H4 (cell line): Measurements from ENCODE around the gene MT1M. TPM values are rescaled to one million over a fixed set of nuclear protein-coding genes. Genes with fewer than 3 reads are reported as not detected.
"Not testable (repeated sequence)": the region's sequence is repeated elsewhere in the genome, so short reads cannot be mapped to it uniquely, and the experiment has no call there.

ENCODE experiments used
- DNase-seq: peaks from one replicate; pipeline ENCODE4 v3.0.0-alpha.2; 2015; ENCODE audit warnings: low spot score
- total RNA-seq: library from RNA; depleted of rRNA; stranded (reverse); fragments of >200 nt; shearing (Covaris generic); gene quantifications from 2 replicates; pipeline ENCODE4 v1.2.3, GENCODE V29; 2014

Gene MT1M
- total RNA-seq, 1 experiment from 2014 or later: not detected

DNA sequence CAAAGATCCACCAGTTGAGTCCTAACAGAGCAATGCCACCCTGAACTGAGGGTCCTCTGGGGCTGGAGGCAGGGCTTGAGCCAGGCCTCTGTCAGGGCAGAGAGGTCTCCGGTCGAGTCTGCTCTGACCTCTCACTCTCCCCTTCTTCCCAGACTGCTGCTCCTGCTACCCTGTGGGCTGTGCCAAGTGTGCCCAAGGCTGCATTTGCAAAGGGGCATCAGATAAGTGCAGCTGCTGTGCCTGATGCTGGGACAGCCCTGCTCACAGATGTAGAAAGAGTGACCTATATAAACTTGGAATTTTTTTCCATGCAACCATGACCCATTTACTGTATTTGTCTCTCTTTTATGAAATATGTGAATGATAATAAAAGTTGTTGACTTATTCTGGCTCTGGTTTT is 16.8 kb downstream of the MT1M start:
- no peak for DNase-seq

DNA sequence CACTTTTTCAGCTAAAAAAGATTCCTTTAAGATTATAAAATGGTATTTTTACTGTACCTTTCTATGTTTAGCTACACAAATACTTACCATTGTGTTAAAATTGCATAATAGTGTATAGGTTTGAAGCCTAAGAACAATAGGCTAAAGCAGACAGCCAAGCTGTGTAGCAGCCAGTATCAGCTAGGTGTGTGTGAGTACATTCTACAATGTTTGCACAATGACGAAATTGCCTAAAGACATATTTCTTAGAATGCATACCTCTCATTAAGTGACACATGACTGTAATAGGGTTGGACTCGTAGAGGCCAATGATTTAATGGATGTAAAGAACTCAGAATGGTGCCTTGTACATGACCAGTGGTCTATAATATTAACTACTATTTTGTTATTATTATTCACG is 17.4 kb downstream of the MT1M start:
- no peak for DNase-seq

GRCh38 chr16:56651586-56651985 is 19.1 kb downstream of the MT1M start, which contains the start of gene MT1B:
TSS of gene MT1B (plus strand) at chr16:56651886. CDS start at chr16:56651954, 68 bp downstream.
- DNase-seq: no peak

GRCh38 chr16:56652600-56652999 is 20.1 kb downstream of the MT1M start:
- DNase-seq: no peak

DNA sequence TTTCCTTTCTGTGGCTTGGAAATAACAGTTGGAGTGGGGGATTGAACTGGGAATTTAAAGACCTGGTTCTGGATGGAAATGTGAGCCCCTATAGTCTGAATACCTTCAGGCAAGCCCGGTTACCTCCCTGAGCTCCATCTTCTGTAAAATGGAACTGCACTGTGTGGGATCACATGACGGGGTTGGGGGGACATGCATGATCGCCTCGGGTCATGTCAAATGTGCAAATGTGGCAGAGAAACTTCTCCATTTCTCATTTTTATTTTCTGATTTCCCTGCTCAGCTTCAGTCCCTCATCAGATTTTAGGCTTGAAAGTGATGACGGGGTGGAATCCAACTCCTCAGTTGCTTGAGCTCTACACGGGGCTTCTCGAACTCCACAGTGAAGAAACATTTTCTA is 20.8 kb downstream of the MT1M start:
- no peak for DNase-seq

DNA sequence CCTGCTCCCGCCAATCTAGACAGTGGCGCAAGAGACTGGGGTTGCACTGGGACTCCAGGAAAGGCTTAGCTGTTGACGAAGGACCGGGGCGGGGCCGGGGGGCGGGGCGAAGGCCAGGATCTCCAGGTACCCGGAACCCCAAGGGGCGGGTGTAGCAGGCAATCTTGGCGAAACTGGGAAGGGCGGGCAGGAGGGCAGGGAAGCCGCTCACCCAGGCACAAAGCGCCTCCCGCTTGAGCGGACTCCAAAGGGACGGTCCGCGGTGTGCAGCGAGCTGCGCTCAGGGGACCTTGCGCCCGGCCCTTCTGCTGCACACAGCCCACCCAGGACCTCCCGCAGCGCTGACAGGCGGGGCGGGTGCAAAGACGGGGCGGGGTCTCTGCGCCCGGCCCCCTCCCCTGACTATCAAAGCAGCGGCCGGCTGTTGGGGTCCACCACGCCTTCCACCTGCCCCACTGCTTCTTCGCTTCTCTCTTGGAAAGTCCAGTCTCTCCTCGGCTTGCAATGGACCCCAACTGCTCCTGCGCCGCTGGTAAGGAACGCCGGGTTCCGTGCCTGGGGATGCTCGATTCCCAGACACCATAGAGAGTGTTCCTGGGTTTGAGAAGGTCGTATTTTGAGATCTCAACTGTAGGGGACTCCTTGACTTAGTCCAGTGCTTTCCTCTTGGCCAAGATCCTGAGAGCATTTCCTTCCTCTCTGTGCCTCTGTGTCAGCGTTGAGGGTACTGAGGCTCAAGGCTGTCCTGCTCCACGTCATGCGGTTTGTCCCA is 25.3 kb downstream of the MT1M start, which contains the start of gene MT1F:
Gene MT1F (plus strand): TSS at position 405 of the 772 bp plus-strand sequence. CDS start 100 bp downstream, at position 505.
- no peak for DNase-seq

DNA sequence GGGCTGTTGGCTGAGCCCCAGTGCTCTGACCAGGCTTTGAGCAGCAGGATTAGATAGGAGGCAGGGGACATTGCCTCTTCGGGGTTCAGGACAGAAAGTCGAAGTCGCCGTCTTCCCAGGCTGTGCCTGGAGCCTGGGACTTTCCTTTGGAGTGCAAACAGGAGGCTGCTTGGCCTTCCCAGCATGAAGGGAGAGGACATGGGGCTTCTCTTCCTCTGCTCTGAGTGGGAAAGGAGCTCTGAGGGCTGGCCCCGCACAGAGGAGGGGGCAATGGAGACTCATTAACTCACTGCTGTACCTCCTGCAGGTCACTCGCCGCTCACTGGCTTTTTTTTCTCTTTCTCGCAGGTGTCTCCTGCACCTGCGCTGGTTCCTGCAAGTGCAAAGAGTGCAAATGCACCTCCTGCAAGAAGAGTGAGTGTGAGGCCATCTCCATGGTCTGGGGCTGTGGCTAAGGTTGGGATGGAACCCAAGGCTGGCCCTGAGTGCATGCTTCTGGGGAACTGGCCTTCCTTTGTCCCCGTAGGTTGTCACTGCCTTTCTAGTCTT is 25.9 kb downstream of the MT1M start:
- DNase-seq: no peak

DNA sequence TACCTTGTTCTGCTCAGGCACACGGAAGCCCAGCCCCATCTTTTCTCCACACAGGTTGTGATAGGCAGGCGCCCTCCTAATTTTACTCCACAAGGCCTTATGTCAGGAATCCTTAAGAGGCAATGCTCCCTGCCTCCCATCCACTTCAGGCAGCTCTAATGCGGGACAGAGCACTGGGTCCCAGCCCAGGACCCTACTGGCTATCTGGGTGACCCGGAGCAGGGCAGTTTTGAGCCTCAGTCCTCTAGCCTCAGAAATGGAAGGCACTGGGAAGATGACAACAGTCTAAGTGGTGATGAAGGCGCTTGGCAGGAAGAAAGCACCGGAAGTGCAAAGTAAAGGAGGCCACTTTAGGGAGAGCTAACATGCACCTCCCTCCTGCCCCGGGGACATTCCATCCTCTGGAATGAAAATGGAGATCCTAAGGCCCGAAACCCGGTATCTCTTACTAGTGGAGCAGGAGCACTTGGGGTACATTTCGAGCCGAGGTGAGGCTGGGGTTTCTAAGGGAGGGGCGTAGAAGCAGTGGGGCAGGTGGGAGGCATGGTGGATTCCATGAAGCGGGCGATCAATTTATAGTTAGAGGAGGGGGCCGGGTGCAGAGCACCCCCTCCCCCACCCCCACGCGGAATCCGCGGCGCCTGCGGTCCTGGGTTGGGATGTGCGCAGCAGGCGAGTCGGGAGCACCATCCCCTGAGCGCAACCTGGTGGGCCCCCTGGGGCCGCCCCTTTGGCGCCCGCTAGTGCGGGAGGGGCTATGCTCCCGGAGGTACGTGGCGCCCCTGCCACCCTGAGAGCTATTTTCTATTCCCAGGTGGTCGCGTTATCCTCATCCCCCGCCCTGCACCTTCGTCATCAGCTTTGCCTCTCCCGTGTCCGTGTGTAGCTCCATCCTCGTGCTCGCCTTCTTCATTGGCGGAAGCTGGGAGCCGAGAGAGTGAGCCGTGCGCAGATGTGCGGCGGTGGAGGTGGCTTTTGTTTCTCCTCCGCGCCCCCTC is 30.2 kb downstream of the MT1M start:
- DNase-seq: no peak

DNA sequence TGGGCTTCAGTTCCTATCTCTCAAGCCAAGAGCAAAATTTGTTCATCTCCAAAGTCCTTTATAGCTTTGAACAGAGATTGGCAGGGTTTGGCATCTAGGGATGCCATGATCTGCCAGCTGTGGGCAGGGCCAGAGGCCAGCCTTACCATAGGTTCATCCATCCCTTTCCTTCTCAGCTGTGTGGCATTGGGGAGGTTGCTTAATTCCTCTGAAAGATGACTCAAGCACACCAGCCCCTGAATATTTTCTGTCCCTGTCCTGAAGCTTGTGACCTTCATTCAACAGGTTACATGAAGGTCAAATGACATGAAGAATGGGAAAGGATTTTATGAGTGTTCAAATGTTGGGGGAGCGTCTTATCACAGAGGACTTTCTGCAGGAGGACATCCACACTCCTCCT is 32.0 kb downstream of the MT1M start:
- DNase-seq: no peak

DNA sequence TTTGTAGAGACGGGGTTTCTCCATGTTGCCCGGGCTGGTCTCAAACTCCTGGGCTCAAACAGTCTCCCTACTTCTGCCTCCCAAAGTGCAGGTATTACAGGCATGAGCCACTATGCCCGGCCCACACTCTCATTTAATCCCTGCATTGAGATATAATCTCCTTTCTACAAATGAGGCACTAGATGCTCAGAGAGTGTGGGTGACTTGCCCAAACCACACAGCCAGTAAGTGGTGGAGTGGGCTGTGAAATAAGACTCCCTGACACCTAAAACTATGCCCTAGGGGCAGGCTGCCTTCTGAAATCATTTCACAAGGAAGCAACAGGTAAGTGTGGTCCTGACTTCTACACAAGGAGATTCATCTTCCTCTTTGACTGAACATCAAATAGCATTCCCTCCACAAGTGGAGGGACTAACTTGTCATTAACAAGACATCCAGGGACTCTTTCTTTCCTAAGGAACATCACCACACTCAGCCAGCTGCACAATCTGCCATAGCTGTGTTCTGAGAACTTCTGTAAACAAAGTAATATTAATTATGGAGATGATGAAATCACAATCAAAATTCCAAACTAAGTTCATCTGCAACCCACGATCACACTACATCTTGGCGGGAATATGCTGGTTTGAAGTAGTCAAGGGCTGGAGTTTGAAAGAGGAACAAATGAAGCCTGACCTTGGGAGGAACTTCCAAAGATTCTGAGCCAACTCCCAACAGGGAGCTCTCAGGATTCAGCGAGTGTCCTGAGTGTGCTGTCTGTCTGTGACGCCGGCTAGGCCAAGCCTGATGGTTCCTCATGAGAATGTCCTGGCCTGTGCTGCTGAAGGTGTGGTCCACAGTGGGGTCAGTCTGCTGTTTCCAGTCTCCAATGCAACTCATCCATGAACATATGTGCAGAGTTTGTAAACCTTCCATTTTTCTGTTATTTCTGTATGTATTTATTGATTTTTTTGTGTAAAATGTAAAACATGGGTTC is 33.1 kb downstream of the MT1M start:
- DNase-seq: not testable (repeated sequence)

- DNase-seq: no peak
Measured at GRCh38 chr16:56667581-56668571, 35.4 kb downstream of the MT1M start, which contains the start of gene MT1G. TSS of gene MT1G (minus strand) at chr16:56668065. CDS start at chr16:56667993, 72 bp downstream.

GRCh38 chr16:56669005-56669839 is 36.8 kb downstream of the MT1M start, which contains the start of gene MT1H:
TSS of gene MT1H (plus strand) at chr16:56669814. CDS start at chr16:56669885, 71 bp downstream.
- no peak for DNase-seq

DNA sequence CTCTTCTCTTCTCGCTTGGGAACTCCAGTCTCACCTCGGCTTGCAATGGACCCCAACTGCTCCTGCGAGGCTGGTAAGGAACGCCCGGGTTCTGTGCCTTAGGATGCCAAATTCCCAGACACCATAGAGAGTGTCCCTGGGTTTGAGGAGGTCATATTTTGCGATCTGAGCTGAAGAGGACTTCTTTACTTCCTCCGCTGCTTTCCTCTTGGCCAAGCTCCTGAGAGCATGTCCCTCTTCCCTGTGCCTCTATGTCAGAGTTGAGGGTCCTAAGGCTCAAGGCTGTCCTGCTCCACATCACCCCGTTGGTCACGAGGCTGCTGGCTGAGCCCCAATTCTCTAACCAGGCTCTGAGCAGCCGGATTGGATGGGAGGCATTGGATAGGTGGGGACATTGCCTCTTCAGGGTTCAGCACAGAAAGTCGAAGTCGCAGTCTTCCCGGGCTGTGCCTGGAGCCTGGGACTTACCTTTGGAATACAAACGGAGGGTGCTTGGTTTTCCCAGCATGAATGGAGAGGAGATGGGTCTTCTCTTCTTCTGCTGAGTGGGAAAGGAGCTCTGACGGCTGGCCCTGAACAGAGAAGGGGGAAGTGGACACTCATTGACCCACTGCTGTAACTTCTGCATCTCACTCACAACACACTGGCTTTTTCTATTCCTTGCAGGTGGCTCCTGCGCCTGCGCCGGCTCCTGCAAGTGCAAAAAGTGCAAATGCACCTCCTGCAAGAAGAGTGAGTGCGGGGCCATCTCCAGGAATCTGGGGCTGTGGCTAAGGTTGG is 37.6 kb downstream of the MT1M start:
- no peak for DNase-seq

GRCh38 chr16:56670620-56670934 is 38.1 kb downstream of the MT1M start:
- no peak for DNase-seq

GRCh38 chr16:56671691-56672090 is 39.2 kb downstream of the MT1M start:
- DNase-seq: not testable (repeated sequence)

GRCh38 chr16:56672171-56672570 is 39.7 kb downstream of the MT1M start:
- not testable (repeated sequence) for DNase-seq

GRCh38 chr16:56672761-56673536 is 40.5 kb downstream of the MT1M start:
- no peak for DNase-seq
